Stimulated activated CD8-positive, alpha-beta memory T cell treated with anti-CD3 and anti-CD28 coated beads, Interleukin-4, amount 100 ng/mL, for 24 hours (primary cell): ENCODE data around the gene HLA-DQA2.
"Not testable (repeated sequence)": the region's sequence is repeated elsewhere in the genome, so short reads cannot be mapped to it uniquely, and the experiment has no call there.

Experiments used
- DNase-seq: peaks from one replicate; pipeline ENCODE4 v3.0.0-alpha.2; 2020; ENCODE audit warnings: low read depth

The HLA-DQA2 gene

DNA sequence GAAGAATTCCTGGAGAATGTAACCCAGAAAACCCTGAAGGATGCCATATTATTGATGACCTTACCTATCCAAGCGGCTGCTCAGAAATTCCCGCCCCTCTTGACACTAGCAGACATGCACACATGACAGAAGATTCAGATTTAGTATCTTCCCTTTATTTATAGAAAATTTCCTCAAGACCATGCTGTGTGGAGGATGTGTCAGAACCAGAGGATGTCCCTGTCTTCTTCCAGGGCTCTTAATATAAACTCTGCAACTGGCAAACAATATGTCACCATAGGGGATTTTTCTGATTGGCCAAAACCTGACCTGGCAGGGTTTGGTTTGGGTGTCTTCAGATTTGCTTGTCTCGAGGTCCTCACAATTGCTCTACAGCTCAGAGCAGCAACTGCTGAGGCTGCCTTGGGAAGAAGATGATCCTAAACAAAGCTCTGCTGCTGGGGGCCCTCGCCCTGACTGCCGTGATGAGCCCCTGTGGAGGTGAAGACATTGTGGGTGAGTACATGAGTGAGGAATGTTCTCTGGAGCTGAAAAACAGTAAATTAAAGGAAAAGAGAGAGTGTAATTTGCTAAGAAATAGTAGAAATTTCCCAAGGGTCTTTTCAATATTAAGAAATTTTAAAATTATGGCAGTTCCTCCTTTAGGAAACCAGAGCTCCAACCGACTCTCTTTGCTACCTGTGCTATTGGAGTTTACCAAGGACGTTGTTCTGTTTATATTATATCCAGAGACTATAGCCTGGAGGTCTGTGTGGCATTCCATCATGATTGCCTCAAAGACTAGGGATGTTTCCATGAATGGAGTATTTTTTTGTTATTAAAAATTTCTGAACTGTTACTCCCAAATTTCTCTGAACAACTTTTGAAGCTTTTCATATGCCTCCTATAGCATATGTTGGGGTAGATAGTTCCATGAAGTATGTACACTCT lies at the start of gene HLA-DQA2:
Gene HLA-DQA2, plus strand, starts transcription at position 361 of the 930 bp plus-strand sequence. Its CDS starts 53 bp downstream, at position 414.
- DNase-seq = no peak

DNA sequence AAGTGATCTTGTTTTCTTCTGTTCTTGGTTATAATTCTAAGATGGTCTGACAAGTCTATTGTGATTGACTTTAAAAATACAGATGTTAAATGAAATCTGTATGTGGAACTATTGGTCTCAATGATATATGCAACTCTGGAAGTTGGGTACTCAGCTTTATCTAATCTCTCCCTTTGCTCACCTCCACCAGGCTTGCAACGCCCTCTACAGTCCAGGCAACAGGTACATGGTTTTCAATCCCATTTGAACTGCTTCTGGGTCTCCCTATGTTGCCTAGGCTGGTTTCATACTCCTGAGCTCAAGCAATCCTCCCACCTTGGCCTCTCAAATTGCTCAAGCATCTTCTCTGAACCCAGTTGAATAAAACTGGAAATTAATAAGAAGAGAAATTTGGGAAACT lies 49.2 kb upstream of the HLA-DQA2 start:
- DNase-seq = no peak

DNA sequence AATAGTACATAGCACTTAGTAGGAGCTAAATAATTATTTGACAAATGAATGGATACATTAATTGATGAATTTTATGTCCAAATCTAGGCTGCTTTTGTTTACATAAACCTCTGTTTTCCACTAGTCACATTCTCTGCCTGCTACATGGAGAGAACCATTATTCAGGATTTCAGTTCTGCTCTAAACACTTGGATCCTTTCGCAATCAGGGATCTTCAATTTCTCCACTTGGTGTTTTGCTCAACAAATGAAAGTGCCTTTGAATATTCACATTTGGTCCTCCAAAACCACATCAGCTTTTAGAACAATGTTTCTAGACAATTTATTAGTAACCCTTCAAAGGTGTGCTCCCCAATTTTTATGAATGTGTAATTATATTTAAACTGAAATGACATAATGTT lies 44.2 kb upstream of the HLA-DQA2 start:
- DNase-seq = no peak

DNA sequence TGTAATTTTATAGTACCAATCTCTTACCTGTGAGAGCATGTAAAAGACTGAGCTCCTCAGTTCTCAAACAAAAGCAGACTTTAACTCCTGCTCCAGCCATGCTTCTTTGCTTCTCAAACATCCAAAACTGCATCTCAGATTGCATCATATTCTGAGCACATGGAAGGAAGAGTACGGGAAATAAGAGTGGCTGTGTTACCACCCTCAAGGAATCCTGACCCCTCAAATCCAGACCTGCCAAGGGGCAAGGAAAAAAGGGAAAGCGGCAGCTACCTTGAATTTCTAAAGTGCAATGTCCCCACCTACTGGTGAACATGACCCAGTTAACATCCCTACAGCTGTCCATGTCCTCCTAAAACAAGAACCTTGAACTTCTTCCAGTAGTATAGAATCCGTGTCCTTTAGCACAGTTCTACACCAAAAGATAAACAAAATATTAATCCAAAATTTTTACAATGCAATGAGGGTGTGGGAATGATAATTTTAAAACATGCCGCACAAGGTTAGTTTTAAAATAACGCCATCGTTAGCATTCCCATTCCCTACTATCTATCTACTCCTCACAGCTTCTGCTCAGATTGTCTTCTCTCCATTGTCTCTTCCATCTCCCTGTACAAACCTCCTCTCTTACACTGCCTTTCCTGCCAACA lies 40.7 kb upstream of the HLA-DQA2 start:
- DNase-seq = no peak

DNA sequence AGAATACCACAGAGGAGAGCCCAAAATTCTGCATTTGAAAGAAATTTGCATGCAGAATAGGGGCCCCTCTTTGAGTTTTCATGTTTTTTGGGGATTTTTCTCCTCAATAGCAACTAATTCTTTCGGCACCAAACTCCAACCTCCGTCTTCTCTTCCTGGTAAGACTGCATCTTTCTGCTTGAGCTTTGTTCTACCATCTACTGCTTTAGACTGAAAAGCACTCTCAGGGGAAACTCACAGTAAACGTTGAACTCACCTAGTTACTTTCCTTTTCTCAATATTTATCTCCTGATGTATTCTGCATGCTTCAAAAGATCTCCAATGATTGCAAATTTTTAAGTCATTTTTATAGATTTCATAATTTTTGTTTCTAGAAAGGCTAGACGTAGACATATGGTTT lies 37.8 kb upstream of the HLA-DQA2 start:
- no peak for DNase-seq

DNA sequence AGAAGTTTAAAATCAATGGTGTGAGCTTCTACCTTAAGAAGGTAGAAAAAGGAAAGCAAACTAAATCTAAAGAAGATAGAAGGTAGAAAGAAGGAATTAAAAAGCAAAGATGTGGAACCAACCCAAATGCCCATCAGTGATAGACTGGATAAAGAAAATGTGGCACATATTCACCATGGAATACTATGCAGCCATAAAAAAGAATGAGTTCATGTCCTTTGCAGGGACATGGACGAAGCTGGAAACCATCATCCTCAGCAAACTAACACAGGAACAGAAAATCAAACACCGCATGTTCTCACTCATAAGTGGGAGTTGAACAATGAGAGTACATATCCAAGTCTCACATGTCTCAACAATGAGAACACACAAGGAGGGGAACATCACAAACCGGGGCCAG lies 36.0 kb upstream of the HLA-DQA2 start:
- not testable (repeated sequence) for DNase-seq

DNA sequence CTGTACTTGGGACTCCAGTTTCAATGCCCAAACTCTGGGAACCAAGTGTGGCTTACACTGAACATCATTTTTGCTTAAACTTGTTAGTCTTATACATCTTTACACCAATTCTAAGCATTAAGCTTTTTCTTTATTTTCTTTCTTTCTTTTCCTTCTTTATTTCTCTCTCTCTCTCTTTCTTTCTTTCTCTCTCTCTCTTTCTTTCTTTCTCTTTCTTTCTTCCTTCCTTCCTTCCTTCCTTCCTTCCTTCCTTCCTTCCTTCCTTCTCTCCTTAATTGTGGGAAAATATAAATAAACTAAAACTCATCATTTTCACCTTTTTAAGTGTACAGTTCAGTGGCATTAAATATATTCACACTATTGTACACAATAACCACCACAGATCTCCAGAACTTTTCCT lies 31.6 kb upstream of the HLA-DQA2 start:
- DNase-seq = no peak

DNA sequence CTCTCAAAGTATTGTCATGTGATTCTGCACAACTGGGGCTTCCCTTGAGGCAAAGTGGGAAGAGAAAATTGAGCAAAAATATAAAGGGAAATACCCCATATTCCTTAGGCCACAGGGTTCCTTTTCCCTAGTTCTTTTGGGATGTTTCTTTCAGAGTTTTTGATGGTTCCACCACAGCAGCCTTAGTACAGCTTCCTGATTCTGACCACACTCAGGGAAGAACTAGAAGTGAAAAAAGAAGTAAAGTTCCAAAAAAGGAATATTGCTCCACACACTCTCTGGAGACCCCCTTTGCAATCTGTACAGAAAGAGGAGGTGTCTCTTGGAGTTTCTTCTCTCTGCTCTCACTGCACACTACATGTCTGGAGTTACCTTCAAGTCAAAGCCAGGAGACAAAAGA lies 27.9 kb upstream of the HLA-DQA2 start:
- DNase-seq = no peak

DNA sequence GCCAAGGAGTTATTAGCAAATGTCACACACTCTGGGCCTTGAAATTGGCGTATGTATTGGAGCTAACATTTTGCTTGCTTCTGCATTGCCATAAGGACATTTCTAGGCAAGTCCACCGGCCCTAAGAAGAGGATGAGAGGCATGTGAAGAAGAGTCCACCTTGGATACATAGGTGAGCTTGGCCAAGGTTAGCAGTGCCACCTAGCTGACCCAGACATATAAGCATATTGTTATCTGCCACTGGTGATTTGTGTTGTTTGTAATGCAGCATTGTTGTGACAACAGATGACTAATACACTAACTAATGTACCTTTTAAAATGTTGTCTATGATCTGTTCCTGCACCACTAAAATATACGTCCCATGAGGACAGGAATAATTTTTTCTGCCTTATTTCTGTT lies 24.8 kb upstream of the HLA-DQA2 start:
- no peak for DNase-seq

DNA sequence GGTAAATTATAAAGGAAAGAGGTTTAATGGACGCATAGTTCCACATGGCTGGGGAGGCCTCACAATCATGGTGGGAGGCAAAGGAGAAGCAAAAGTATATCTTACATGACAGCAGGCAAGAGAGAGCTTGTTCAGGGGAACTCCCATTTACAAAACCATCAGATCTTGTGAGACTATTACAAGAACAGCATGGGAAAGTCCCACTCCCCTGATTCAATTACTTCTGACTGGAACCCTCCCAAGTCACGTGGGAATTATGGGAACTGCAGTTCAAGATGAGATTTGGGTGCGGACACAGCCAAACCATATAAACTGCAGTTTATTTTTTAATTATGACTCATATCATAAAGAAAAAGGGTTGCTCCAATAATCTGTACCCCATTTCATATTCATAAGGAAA lies 22.3 kb upstream of the HLA-DQA2 start:
- DNase-seq = no peak

DNA sequence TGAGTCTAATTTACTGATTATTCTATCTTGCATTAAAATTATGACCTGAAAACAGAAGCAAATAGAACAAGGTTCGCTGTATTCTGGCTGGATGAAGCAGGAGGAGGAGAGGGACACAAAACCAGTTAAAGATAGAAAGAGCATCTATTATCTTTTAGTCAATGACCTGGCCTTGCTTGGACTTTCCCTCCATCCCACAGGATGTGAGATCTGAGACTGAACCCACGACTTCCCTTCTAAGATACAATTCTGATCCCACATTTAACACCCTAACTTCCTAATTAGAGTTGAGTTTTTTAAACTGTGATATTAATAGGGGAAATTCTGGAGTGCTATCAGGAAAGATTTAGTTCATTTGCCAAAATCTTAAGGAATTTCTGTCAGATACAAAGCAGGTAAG lies 3.1 kb upstream of the HLA-DQA2 start:
- DNase-seq = no peak

DNA sequence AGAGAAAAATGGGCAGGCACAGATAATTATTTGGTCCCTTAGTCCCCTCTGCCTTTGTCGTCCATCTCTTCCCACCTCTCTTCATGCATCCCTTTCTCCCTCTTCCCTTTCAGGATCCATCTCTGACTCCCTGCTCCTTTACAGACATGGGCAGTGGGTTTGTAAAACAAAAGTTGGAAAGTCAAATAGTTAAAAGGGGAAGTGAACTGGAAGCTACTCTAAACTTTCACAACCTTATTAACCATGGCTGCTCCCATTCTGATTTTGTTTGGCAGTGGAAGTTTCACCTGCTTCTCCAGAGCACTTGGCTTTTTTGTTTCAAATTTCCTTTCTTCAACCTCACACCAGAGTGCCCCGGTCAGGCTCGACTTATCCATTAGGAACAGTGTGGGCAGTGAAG lies 1.2 kb downstream of the HLA-DQA2 start:
- DNase-seq = no peak

DNA sequence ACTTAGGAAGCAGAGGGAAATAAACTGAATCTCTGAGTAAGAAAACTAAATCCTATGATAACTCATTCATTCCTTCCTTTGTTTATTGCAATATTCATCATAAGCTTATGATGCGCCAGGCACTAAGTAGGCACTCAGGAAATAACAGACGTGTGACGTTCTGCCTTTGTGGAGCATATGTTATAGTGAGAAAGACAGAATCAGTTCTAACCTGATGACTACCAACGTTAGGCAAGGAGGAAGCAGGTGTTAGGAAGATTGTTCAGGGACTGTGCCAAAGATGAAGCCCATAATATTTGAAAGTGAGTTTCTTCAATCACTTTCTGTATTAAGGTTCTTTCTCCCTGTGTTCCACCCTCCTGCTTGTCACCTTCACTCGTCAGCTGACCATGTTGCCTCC lies 3.6 kb downstream of the HLA-DQA2 start:
- no peak for DNase-seq

DNA sequence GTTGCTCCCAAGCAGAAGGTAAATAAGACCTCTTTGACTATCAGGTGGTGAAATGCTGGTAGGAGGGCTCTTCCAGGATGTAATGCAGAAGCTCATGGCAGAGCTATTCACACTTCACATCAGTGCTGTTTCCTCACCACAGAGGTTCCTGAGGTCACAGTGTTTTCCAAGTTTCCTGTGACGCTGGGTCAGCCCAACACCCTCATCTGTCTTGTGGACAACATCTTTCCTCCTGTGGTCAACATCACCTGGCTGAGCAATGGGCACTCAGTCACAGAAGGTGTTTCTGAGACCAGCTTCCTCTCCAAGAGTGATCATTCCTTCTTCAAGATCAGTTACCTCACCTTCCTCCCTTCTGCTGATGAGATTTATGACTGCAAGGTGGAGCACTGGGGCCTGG lies 4.5 kb downstream of the HLA-DQA2 start:
- DNase-seq = not testable (repeated sequence)

DNA sequence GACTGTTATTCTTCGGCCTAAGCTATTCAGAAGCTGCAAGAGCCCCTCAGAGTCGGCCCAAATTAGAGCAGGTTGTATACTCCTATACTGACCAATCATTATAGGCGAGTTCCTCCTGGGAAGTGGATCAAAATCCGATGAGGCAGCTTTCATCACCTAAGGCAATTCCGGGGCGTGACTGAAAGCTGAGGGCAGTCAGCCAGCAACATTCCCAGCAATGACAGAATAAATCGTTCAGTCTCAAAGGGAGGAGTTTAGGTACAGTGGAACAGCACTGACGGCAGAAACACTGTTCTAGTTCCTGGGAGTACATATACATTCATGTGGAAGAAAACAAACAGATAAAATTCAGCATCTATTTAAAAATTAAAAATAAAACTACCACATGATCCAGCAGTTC lies 11.4 kb downstream of the HLA-DQA2 start:
- DNase-seq = no peak

DNA sequence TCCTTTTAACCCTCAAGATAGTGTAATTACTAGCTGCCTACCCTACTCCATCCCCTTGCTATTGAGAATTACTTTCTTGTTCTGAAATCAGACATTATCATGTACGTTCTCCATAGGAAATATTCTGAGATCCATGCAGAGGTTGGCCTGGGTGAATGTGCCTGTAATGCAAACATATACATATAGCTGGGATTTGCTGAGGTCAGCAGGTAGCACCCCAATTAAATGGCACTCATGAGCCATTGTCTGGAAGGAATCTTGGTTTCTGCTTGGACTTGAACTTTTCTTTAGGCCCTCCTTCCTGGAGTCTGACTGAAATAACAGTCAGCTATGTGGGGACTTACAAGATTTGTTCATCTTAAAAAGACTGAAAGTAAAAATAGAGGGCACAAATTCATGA lies 18.5 kb downstream of the HLA-DQA2 start:
- no peak for DNase-seq

DNA sequence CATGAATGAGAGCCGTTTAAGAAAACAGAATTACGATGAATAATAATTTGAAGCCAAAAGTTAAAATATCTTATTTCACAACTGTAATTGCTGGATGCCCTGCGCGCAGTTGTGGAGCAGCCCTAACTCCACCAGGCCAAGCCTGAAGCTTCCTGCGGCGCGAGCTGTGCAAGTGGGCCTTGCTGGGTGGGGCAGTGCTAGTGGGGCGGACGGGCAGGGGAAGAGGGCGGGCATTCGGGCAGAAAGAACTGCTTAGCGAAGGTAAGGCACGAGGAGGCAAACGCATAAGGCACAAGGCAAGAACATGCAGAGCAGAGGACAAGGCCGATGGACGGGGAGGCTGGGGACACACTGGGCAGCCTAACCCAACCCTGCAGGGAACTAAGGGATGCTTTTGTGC lies 19.9 kb downstream of the HLA-DQA2 start:
- DNase-seq = no peak

DNA sequence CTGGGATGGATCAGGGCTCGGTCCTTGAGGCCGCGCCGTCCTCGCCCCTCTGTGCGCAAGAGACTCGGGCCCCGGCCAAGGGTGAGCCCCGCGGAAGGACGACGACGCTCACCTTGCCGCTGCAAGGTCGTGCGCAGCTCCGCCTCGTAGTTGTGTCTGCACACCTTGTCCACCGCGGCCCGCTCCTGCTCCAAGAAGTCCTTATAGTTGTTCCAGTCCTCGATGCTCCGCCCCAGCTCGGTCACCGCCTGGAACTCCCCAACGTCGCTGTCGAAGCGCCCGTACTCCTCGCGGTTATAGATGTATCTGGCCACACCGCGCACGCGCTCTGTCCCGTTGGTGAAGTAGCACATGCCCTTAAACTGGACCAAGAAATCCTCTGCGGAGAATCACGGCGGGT lies 20.4 kb downstream of the HLA-DQA2 start:
- no peak for DNase-seq

DNA sequence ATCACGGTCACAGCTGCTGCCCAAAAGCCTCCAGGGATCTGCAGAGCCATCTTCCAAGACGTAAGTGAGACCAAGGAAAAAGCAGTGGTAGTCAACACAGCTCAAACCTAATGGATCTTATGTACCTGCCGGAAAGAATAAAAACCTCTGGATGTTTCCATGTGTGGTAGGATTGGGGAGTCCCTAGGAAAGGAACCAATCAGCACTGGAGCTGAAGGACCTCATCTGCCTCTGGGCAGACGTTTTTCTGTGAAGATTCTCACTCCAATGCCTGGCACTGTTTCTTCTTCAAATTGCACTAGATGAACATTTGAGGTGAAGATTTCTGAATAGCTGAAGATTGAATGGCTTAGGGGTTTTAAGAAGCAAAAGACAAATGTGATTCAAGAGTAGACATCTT lies 22.2 kb downstream of the HLA-DQA2 start, which contains the start of gene HLA-DQB2:
Gene HLA-DQB2, minus strand, starts transcription at position 112 of the 400 bp plus-strand sequence. Its CDS starts 62 bp downstream, at position 50.
- no peak for DNase-seq

DNA sequence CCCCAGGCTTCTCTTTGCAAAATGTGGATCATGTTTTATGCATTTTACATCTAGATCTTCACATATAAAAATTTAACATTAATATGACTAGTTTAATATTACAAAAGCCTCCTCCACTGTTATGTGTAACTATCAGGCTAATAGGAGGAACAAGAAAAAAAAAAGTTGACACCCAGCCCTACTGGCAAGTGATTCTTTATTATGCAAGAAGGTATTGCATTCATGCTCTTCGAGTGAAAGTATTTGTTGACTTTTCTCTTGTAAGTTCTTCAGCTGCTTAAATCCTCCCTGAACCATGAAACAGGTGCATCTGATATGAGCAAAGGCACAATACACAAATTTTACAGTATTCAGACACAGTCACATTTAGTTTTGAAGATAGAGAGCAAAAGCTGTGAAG lies 22.9 kb downstream of the HLA-DQA2 start:
- no peak for DNase-seq

DNA sequence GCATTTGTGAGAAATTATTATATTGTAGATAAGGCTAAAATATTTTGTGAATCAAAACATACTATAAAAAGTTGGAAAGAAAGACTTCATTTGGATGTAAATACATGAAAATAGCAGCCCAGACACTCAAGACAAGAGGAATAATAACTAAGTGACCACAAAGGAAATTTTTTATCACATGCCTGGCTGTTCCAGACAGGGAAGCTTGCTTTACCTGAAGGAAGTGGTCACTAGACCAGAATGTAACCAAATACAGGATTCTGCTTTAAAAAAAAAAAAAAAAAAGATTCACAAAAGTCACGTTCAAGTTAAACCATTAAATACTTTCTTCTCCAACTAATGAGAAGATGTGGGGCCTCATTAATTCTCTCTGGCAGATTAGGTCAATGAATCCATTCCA lies 31.5 kb downstream of the HLA-DQA2 start:
- no peak for DNase-seq

DNA sequence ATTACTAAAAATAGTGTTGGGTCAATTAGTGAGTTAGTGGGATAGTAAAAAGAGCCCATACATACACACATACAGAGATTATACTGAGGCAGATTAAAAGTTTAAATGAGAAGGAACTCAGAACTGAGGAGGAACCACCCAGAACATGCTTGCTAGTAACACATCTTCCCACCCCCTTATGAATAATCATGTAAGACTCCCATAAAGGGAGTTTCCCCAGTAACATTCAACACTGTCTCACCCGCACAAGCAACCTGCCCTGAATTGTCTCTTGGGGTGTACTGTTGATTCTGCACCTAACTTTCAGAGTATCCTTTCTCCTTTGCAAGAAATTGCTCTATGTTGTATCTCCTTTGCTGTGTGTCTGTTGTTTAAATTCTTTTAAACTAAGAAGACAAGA lies 33.2 kb downstream of the HLA-DQA2 start:
- no peak for DNase-seq

DNA sequence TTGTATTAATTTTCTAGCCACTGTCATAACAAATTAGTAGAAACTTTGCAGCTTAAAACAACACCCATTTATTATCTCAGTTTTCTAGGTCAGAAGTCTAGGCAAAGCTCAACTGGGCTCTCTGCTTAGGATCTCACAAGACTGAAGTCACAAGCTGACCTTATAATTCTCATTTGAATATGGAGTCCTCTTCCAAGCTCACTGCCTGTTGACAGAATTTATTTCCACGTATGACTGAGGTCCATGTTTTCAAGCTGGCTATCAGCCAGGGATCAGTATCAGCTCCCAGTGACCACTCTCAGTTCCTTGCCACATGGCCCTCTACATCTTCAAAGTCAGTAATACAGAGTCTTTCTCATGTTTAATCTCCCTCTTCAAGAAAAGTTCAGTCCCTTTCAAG lies 33.9 kb downstream of the HLA-DQA2 start:
- DNase-seq = no peak
